Lung microvascular endothelial cell (primary cell): ENCODE measurements around the gene PPP1R2C. TPM values are rescaled to one million over a fixed set of nuclear protein-coding genes. Genes with fewer than 3 reads are reported as not detected.

ENCODE experiments used
- DNase-seq, 2 donors: peaks; one replicate each; pipeline versions ENCODE4 v3.0.0 to v3.0.0-alpha.2; 2010; ENCODE audit warnings: low read depth in 2 of 2
- total RNA-seq: library from RNA; depleted of rRNA; stranded (reverse); fragments of >200 nt; gene quantifications from 2 replicates; pipeline ENCODE4 v1.2.1, GENCODE V29; 2014

The PPP1R2C gene
- not detected in 2 replicates for total RNA-seq

- DNase-seq: no peak
These were observed at the start of gene PPP1R2C for GRCh38 chrX:42778096-42778495. PPP1R2C (minus strand) TSS chrX:42778163; CDS start chrX:42778079, 84 bp downstream.

GRCh38 chrX:42825201-42825600 is 47.2 kb upstream of the PPP1R2C start:
- no peak for DNase-seq

DNA sequence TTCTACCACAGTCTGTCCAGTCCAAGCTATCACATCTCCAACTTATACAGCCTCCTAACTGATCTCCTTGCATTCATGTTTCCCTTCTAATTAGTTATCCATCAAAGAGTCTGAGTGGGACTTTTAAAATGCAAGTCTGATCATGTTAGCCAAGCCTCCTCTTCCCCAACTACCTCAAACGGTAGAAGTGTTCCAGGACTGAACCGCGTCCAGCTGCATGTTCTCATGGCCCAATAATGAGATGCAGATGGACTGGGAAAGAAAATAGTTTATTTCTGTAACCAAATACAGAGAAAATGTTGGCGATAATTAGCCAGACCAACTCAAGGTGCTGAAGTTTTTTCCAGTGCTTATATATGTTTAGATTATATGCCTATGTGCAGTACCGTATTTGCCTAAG is 46.6 kb upstream of the PPP1R2C start:
- no peak for DNase-seq

DNA sequence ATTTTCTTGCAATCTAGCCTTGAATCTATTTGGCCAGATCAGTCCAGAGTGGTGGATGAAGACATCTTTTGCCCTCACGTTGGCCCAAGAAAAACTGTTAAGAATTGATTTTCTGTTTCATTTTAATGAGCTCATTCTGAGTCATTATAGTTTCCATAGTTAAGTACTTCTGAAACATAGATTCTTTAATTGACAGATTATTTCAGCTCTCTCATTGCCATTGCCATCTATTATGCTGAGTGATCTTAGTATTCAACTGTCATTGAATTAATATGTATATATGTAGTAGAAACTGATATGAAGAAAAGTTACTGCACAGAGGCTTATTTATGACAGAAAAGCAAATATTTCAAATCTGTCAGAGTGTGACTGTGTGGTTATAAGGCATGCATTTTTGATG is 45.5 kb upstream of the PPP1R2C start:
- DNase-seq: no peak

GRCh38 chrX:42821803-42822443 is 44.0 kb upstream of the PPP1R2C start:
- DNase-seq: no peak

DNA sequence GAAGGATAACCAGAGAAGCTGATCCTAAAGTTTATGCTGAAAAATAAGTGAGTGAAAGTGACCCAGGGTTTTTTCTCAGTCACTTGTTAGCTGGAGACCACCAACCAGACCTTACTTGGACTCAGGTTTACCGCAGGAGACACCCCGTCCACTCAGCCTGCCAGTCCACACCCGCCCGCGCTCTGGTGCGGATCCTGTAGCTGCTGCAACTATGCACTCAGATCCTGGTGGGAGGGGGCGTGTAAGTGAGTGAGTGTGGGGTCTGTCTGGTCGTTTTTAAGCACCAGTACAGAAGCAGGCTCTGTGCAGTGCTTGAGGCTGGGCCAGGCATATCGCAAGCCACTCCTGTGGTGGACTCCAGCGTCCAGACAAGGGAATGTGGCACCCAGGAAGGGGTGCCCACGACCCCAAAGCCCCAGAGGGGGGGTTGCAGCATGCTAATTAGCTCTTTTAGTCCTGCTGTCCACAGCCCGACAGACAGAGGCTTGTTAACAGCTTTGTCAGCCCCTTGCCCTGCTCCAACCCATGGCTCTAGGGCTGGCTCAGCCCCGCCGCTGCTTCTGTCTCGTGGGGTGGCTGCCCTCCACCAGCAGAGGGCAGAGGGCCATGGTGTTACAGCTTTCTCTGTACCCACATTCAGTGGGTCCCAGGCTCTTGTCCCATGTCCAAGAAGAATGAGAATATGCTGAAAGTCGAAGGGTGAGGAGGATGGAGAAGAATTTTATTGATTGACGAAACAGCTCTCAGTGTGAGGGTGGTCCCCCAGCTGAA is 40.4 kb upstream of the PPP1R2C start:
- no peak for DNase-seq

- DNase-seq: no peak
These were observed 31.6 kb upstream of the PPP1R2C start for GRCh38 chrX:42809569-42809968.

DNA sequence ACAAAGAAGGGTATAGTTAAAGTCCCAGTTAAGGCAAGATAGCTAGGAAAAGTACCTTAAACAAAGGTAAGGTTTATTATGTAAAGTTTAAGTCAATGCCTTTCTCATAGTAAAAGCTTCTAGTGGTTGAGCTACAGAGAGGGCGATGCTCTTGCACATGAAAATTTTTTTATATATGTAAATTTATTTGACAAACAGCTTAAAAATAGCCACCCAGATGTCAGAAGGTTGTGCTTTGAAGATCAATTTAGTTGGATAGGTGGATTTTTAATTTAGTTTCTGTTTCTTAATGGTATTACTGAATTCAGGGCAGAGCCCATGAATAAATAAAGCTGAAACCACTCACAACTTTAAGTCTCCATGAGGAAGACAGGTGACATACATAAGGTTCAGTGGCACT is 29.4 kb upstream of the PPP1R2C start:
- no peak for DNase-seq

DNA sequence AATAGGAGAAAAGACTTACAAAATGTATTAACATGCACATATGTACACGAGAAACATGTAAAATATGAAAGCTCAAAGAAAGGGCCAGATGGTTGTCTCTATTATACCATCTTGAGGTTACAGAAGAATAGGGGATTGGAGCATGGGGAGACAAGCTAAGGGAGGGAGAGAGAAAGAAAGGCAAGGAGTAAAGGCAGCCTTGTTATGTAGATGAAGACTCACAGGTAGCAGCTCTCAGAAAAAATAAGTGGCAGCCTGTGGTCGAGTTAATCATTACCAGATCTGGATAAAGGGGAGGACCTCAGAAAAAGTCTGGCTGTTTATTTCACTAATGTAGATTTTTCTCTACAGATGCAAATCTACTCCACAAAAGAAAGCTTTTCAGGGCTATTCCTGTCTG is 26.6 kb upstream of the PPP1R2C start:
- no peak for DNase-seq

GRCh38 chrX:42803320-42803719 is 25.4 kb upstream of the PPP1R2C start:
- no peak for DNase-seq

DNA sequence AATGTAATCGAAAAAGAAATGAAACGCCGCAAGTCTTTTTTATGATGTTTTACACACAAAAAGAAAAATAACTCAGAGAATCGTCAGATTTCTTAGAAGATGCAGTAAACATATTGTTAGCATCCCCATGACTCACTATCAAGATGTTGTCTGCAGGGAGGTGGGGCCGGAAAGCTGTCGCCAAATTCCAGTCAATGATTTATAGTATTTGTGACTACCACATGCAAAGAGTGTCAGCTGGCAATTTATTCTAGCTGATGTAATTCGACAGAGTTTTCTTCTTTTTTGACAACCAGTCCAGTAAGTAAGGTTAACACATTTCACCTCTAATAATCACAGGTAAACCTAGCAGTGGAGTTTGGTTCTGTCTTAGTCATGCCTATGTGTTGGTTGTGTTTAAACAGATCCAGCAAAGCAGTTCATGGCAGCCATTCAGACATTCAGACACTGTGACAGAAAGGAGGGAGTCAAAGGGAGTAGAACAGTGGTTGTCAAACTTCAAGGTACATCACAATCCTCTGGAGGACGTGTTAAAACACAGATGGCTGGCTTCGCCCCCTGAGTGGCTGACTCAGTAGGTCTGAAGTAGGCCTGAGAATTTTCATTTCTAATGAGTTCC is 19.8 kb upstream of the PPP1R2C start:
- DNase-seq: no peak

DNA sequence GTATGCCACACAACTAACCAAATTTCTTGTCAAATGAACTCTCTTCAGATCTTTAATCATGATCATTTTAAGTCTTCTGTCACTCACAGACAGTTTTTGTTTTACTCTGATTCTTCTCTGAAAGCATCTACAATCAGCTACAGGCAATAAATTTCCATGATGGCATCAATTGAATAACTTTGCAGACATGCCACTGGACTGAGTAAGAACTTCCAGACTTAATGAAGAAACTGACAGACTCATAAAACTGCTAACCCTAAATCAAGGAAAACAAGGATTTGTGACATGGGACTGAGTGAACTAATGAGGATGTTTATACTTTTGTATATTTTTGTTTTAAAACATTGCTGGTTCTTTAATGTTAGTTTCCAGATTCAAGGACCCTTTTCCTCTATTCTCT is 5.5 kb upstream of the PPP1R2C start:
- no peak for DNase-seq

DNA sequence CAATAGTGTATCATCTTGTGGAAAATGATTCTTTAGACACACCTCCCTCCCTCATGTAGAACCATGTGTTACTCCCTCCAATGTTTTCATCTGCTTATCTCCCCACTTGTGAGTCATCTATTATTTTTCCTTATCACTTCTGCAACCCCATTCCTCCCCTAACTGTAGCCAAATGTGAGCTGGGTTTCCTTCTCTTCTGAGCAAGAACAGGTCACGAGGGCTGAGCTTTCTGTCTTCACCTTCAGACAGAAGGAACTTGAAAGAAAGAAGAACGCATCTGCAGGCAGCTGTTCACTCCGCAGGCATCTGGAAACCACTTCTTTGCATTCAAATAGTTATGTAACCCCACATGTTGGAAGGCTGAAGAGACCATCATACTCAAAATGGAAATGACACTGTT is 1.8 kb downstream of the PPP1R2C start:
- DNase-seq: no peak

DNA sequence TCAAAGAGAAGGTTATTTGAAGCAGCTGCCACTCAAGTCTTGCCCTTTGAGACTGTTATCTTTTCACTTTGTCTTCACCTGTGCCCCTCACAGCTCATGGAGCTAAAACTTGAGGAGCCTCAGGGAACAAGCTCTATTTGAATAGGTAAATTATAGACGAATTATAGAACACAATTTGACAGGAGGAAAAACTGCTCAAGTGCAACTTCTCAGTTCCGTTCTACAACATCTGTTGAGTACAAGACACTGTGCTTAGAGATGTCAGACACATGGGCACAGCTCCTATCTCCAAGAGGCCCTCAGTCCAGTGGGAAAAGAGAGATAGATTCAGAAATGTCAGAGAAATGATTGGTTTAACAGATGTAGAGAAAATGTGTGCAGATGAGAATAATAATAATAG is 5.1 kb downstream of the PPP1R2C start:
- no peak for DNase-seq

GRCh38 chrX:42771506-42772335 is 6.2 kb downstream of the PPP1R2C start:
- DNase-seq: no peak

- no peak for DNase-seq
These were observed 7.4 kb downstream of the PPP1R2C start for GRCh38 chrX:42770566-42770965.

GRCh38 chrX:42759881-42760280 is 18.1 kb downstream of the PPP1R2C start:
- no peak for DNase-seq

GRCh38 chrX:42755815-42756214 is 22.1 kb downstream of the PPP1R2C start:
- DNase-seq: no peak

DNA sequence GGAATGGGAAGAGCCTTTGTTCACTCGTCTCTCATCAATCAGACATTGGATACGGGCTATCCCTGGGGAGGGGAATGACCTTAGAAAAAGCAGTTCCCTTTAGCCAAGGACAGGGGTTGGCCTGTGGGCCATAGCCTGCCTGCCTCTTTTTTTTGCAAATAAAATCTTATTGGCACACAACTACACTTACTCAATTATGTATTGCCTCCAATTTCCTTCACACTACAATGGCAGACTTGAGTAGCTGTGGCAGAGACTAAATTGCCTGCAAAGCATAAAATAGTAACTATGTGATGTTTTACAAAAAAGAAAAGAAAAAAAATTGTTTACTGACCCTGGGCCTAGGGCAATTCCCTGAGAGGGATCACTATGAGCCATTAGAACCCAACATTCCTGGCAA is 23.4 kb downstream of the PPP1R2C start:
- no peak for DNase-seq

GRCh38 chrX:42754115-42754514 is 23.8 kb downstream of the PPP1R2C start:
- DNase-seq: no peak

DNA sequence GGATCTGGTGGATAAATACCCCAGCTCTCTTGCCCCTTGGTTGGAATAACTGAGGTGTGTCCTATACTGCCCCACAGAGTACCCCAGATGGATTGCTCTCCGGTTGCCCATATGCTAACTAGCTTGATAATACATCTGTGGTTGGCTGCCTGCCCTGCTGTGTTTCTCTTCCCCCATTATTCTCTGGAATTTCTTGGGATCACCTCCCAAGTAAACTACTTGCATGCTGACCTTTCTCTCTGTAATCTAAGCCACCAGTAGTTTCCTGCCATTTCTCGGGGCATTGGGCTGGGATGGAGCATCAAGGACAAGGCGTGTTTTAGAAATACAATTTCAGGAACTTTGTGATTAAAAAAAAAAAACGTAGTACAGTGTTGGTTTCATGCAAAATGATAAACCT is 25.2 kb downstream of the PPP1R2C start:
- DNase-seq: no peak

- DNase-seq: no peak
These were observed 26.4 kb downstream of the PPP1R2C start for GRCh38 chrX:42751573-42751972.
